ENCODE results near the gene DVL1.
A peak's percentile ranks its signal among the peaks of the same experiment; 100 is the strongest.

Gene DVL1

GRCh38 chr1:1295154-1295923 is 53.9 kb downstream of the DVL1 start:
- no peak for DNase-seq

GRCh38 chr1:1294250-1294890 is 54.8 kb downstream of the DVL1 start:
- no peak for DNase-seq

- no peak for DNase-seq
These were observed 55.7 kb downstream of the DVL1 start for GRCh38 chr1:1293263-1294249.

GRCh38 chr1:1292851-1293250 is 56.4 kb downstream of the DVL1 start:
- DNase-seq = no peak

- no peak for DNase-seq
These were observed 56.8 kb downstream of the DVL1 start for GRCh38 chr1:1292442-1292779.

GRCh38 chr1:1291548-1292441 is 57.4 kb downstream of the DVL1 start:
- DNase-seq = peak in 3 of 14 donors; percentile 7 to 67 (median 7)

GRCh38 chr1:1291023-1291528 is 58.1 kb downstream of the DVL1 start:
- no peak for DNase-seq

GRCh38 chr1:1290238-1290731 is 58.9 kb downstream of the DVL1 start:
- no peak for DNase-seq

- DNase-seq = no peak
These were observed 61.7 kb downstream of the DVL1 start for GRCh38 chr1:1287288-1288110.

- no peak for DNase-seq
These were observed 62.6 kb downstream of the DVL1 start for GRCh38 chr1:1286313-1287261.

GRCh38 chr1:1285611-1286311 is 63.5 kb downstream of the DVL1 start:
- no peak for DNase-seq

Measured in C1 segment of cervical spinal cord (tissue), 14 donors.